PFSK-1 (cell line): ENCODE results near the gene SRA1.

ENCODE experiments used
- POLR2AphosphoS5 ChIP-seq: IDR thresholded peaks from 2 replicates; pipeline ENCODE4 v1.6.1; 2012; ENCODE audit warnings: low read depth, mild to moderate bottlenecking, control low read depth, low read length, moderate library complexity
- REST ChIP-seq, 2 experiments: IDR thresholded peaks; 2 replicates each; pipeline versions ENCODE4 v1.6.1 to v1.8.0; 2011 to 2012; ENCODE audit warnings: low read depth in 2 of 2, low read length in 2 of 2, control low read depth in 1 of 2, inconsistent platforms in 1 of 2, mild to moderate bottlenecking in 1 of 2, moderate library complexity in 1 of 2; ENCODE audit not compliant: insufficient read depth in 1 of 2
- TAF1 ChIP-seq: IDR thresholded peaks from 2 replicates; pipeline ENCODE4 v1.6.1; 2012; ENCODE audit warnings: low read length, control low read depth, borderline replicate concordance; ENCODE audit not compliant: insufficient read depth

- TF ChIP-seq POLR2AphosphoS5 (no peak), REST (IDR thresholded peaks at IDR 0.05; ENCODE audit: insufficient read depth in 1 of 2, low read depth in 2 of 2, low read length in 2 of 2) (no peak), TAF1 (no peak)
Observed at GRCh38 chr5:140570488-140570887, 13.2 kb upstream of the SRA1 start.
